ENCODE results near the gene HDGFL2.

HDGFL2 gene

DNA sequence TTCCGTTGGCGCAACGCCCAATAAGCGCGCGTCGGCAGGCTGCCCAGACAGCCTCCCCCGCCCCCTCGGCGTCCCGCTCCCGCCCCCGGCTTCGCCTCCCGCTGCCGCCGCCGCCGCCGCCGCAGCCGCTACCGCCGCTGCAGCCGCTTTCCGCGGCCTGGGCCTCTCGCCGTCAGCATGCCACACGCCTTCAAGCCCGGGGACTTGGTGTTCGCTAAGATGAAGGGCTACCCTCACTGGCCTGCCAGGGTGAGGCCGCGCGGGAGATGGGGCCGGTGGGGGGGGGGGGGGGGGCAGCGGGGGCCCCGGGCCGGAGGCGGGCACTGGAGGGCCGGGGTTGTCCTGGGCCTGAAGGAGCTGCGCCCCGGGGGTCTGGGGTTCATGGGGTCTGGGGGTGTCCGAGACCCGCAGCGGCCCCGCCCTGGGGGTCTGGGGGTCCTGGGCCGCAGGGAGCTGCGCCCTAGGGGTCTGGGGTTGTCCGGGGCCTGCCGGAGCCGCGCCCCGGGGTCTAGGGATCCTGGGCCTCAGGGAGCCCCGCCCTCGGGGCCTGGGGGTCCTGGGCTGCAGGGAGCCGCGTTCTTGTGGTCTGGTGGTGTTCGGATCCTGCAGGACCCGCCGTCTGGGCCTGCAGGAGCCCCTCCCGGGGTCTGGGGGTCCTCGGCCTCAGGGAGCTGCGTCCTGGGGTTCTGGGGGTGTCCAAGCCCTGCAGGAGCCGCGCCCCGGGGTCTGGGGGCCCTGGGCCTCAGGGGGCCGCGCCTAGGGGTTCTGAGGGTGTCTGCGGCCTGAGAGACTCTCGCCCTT lies at the start of gene HDGFL2:
HDGFL2 (plus strand) TSS at position 124 of the 801 bp plus-strand sequence; CDS start at position 178, 54 bp downstream.
- no peak for DNase-seq

DNA sequence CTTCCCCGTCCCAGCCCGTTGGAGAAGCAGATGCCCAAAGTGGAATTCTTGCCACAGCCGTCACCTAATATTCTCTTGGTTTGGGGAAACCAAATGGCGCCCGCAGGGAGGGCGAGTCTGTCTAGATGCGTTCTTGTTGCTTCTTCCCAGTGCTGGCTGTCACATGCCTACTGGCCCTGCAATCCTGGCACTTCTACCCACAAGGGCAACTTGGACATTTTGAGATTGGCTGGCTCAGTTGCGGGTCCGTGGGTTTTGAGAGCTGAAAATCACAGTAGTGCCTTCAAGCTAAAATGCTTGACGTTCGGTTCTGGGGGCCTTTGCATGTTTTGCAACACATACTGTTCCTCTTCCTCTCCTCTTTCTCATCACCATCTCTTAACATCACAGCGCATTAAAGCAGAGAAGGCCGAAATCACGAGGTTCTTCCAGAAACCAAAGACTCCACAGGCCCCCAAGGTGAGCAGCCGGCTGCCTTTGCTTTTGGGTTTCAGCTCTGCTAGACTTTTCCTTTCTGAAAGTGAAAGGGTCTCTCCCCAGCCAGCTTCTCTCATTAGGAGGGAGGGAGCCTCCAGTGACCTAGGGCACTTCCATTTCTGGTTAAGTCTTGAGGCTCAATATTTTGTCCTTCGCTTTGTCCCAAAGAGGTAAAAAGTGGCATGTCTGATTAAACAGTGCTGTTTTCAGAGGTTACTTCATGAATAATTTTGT lies 48.5 kb upstream of the HDGFL2 start:
- no peak for DNase-seq

DNA sequence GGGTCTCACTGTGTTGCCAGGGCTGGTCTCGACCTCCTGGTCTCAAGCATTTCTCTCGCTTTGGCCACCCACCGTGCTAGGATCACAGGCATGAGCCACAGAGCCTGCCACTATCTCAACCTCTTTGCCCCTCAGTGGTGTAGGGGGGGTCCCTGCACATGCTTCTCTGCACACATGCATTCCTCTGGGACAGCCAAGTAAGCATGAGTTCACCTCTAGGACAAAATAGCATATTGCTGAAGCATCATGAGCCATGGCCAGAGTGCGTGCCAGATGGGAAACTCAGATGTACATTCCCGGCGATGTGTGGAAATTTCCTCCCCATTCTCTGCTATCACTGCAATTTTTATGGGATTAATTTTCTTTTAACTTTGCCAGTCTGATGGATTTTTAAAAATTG lies 46.6 kb upstream of the HDGFL2 start:
- DNase-seq = no peak

DNA sequence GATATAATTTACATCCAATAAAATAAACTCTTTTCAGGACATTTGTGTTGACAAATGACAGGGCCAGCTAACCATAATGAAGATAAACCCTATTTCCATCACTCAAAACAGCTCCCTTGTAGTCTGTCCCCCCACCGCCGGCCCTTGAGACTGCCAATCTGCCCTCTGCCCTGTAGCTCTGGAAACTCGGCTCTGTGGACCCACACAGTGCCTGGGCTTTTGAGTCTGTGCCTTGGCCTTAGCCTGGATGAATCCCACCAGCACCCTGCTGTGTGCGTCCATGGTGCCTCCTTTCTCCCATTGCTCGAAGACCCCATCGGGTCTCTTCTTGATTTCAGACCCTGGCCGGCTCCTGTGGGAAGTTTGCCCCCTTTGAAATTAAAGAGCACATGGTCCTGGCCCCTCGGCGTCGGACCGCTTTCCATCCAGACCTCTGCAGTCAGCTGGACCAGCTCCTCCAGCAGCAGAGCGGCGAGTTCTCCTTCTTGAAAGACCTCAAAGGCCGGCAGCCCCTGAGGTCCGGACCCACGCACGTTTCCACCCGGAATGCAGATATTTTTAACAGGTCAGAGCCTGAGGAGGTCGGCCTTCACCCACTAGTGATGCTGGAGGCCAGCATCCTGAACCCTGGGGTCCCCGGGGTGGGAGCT lies 43.6 kb upstream of the HDGFL2 start:
- no peak for DNase-seq

DNA sequence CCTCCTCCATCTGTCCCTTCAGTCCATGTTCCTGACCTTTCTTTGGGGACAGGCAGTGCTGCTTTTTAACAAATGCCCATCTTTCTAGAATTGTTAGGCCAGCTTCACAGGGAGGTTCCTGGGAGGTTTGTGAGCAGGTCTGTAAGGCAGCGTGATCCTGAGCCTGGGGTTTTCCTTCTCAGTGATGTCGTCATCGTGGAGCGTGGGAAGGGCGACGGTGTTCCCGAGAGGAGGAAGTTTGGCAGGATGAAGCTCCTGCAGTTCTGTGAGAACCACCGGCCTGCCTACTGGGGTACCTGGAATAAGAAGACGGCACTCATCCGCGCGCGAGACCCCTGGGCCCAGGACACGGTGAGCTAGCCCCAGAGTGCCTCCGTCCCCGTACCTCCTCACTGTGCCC lies 42.8 kb upstream of the HDGFL2 start:
- DNase-seq = no peak

DNA sequence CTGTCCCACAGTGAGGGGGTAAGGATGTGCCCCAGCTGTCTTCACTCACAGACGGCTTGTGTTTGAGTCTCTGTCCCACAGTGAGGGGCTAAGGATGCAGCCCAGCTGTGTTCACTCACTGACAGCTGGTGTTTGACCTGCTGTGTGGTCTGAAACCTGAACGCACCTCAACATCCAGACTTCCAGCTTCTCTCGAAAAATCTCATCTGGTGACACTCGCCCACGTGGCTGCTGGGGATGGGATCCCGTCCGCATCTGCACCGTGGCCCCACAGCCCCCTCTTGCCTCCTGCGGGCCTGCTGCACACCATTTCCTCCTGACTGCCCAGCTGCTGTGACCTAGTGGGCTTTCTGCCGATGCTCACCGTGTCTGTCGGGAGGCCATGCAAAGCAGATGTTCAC lies 42.3 kb upstream of the HDGFL2 start:
- no peak for DNase-seq

DNA sequence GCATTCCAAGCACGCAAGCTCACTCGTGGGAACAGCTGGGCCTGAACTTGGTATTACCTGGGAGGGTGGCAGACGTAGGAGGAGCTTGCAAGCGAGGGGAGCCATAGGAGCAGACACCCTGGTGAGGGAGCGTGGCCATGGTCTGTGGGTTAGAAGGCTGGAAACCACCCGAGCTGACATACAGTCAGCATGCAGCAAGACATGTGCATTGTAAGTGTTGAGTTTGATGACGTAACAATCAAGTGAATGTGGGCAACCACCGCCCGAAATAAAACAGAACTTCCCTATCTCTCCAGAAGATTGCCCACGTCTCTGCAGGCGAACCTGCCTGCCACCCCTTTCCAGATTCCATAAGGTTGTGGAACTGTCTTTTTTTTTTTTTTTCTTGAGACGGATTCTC lies 41.3 kb upstream of the HDGFL2 start:
- DNase-seq = no peak

DNA sequence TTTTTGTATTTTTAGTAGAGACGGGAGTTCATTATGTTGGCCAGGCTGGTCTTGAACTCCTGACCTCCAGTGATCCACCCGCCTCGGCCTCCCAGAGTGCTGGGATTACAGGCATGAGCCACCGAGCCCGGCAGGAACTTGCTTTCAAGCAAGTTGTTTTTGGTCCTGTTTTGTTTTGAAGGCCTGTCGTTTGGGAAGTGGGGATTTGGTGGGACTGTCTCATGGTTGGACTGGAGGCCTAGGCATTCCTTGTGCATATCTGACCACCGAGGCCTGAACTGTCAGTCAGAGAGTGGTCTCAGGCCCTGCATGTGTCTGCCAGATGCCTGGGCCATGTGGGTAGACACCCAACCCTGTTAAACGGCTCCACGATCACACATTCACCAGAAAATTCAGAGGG lies 40.8 kb upstream of the HDGFL2 start:
- no peak for DNase-seq

DNA sequence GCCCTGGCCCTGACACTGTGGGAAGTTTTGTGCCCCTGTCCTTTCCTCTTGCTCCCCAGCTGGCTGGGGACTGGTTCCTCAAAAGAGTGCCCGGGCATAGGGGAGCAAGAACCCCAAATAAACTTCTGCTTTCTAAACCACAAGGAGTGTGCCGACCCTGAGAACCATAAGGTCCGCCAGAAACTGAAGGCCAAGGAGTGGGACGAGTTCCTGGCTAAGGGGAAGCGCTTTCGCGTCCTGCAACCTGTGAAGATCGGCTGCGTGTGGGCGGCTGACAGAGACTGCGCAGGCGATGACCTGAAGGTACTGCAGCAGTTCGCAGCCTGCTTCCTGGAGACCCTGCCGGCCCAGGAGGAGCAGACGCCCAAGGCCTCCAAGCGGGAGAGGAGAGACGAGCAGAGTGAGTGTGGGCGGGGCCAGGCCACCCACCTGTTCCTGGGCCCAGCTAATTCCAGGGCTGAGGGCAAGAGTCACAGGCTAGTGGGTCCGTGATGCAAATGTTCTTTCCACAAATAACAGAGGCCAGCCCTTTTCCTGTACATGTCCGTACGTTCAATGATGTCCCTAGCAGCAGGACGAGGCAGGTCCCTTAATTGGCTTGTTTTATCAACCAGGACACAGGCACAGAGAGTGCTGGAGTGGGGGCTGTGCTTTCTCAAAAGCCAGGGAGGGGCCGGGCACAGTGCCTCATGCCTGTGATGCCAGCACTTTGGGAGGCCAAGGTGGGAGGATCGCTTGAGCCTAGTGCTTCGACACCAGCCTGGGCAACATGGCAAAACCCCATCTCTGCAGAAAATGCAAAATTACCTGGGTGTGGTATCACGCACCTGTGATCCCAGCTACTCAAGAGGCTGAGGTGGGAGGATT lies 40.1 kb upstream of the HDGFL2 start:
- DNase-seq = no peak

DNA sequence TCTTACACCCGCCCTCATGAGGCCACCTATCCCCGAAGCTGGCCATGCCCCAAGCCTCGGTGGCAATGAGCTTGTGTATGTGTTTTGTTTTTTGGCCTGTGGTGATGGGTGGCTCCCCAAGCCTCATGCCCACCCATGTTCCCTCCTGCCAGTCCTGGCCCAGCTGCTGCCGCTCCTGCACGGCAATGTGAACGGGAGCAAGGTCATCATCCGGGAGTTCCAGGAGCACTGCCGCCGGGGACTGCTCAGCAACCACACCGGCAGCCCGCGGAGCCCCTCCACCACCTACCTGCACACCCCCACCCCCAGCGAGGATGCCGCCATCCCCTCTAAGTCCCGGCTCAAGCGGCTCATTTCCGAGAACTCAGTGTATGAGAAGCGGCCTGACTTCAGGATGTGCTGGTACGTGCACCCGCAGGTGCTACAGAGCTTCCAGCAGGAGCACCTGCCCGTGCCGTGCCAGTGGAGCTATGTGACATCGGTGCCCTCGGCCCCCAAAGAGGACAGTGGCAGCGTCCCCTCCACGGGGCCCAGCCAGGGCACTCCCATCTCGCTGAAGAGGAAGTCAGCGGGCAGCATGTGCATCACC lies 39.1 kb upstream of the HDGFL2 start:
- no peak for DNase-seq

DNA sequence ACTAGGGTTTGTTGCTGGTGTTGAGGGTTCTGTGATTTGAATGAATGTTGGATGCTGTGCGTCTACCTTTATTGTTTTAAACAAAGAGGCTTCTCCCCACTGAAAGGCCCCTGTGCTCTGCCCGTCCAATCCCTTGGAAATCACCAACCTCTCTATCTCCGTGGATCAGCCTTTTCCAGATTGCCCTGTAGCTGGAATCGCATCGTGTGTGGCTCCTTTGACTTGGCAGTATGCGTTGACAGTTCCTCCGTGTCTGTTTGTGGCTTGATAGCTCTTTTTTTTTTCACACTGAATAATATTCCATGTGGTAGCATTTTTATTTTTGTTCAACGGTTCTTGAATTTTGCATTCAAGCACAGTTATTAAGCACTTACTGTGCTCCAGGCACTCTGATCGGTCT lies 37.7 kb upstream of the HDGFL2 start:
- DNase-seq = no peak

DNA sequence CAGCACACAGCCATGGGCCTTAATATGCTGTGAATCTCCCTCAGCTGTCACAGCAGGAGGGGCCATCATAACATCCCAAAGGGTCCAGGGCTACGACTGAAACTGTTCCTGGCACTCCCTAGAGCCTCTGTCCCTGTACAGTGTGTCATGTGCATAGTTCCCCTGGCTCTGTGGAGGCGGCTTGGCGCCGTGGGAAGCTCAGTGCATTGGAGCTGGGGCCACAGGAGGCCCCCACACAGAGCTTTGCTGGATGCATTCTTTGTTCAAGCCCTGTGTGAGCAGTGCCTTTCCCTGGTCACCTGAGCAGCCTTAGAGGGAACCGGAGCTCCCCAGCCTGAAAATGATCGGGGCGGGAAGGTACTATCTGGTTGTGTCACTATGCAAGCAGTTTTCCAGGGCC lies 35.9 kb upstream of the HDGFL2 start:
- DNase-seq = no peak

DNA sequence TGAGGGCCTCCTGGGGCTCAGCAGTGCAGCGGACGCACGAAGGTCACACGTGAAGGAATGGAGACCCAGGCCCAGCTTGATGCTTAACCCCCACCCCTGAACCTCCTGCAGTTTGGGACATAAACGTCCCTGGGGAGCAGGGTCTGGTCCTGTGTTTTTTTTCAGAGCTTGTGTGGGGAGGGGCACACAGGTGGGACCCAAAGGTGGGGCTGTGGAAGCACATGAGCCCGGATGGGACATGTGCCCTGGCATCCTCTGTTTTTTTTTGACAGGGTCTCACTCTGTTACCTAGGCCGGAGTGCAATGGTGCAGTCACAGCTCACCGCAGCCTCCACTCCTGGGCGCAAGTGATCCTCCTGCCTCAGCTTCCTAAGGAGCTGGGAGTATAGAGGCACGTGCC lies 35.0 kb upstream of the HDGFL2 start:
- no peak for DNase-seq

DNA sequence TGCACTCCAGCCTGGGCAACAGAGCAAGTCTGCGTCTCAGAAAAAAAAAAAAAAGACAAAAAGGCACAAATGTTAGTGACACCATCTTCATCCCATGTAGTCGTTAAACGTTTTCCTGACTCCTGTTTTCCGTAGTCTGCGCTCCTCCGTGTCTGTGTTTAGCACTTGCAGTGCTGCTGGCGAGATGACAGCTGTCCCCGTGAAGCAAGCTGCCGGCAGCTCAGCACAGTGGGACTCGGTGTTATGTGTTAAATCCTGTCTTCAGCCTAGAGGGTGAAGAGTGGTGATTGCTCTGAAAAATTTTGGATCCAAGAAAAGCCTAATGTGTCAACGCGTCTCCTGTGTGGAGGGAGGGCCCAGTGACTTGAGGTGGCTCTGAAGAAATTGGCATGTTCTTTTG lies 32.9 kb upstream of the HDGFL2 start:
- no peak for DNase-seq

DNA sequence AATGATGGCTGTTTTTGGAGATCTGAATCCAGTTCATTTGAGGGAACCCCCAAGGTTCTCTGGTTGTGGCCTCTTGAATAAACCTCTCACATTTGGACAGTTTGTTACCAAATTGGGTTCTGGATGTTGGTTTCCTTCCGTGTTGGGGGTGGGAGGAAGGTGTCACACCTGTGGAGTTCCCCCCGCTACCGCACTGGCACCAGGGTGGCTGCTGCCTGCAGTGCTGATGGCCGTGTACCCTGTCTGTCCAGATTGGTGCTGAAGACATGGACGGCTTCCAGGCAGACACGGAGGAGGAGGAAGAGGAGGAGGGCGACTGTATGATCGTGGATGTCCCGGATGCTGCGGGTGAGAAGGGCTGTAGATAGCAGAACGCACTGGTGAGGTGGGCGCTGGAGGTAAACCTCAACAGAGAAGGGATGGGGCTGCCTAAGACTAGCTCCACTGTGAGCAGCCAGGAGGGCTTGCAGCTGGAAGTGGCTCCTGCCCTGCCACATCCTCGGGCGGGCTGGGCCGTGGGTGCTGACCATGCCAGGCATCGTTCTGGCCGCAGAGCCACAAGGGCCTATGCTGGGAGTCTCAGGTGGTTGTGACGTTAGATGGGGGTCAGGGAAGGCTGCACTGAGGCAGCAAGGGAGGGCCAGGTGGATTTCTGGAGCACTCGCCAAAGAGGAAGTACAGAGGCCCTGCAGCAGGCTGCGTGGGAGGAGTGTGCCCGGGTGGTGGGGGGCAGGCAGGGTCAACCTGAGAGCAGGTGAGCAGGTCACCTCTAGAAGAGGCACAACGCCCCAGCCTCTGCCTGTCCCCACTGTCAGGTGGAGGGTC lies 29.9 kb upstream of the HDGFL2 start:
- DNase-seq = no peak

DNA sequence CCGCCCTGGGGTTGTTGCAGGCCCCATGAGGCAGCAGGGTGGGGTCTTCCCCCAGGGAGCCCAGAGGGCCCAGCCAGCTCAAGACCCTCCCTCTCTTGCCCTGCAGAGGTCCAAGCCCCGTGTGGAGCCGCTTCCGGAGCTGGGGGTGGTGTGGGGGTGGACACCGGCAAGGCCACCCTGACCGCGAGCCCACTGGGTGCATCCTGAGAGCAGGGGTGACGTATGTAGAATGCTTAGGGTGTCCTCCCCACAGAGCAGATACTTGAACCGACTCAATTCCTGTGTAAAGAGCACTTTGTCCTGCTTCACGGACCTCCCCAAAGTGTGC lies 29.3 kb upstream of the HDGFL2 start:
- no peak for DNase-seq

DNA sequence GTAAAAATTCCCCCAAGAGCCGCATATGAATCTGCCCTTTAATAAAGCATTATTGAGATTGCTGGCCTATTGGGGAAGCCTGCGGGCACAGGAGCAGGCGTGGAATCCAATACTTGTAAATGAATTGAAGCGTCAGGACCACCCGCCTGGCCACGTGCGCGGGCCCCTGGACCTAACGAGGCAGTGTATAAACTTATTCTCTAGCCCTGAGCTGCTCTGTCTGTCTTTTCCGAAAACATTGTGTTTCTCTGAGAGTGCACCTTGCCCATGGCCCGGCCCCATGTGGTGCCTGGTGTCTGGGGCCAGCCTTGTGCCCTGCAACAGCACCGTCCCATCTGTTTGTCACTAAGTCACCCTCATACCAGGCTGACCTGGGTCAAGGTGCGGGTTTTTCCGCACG lies 28.9 kb upstream of the HDGFL2 start:
- no peak for DNase-seq

DNA sequence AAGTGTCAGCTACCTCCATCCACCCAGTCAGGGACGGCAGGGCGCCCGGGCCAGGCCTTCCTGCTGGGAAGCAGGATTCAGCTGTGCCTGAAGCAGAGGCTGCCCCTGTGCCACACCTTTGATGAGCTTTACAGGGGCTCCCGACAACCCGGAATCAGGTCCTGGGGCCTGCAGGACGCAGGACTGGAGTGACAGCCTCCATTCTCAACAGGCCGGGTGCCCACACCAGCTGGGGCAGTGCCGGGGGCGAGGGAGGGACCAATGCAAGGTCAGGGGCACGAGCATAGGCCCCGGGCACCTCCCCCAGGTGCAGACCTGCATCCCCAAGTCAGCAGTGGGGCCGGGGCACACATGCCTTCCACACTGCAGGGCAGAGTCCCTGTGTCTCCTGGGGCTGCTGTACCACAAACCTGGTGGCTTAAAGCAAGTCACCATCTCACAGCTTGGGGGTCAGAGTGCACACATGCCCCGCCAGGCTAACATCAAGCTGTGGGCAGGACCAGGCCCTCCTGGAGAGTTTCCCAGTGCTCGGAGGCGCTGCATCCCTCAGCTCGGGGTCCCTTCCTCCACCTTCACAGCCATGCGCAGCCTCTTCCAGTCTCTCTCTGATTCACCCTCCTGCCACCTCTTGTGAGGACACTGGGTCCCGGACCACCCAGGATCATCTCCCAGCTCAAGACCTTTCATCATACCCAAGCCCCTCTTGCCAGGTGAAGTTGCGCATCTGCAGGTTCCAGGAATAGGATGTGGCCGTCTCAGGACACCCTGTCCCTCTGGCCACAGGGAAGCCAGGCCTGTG lies 27.9 kb upstream of the HDGFL2 start:
- DNase-seq = no peak

DNA sequence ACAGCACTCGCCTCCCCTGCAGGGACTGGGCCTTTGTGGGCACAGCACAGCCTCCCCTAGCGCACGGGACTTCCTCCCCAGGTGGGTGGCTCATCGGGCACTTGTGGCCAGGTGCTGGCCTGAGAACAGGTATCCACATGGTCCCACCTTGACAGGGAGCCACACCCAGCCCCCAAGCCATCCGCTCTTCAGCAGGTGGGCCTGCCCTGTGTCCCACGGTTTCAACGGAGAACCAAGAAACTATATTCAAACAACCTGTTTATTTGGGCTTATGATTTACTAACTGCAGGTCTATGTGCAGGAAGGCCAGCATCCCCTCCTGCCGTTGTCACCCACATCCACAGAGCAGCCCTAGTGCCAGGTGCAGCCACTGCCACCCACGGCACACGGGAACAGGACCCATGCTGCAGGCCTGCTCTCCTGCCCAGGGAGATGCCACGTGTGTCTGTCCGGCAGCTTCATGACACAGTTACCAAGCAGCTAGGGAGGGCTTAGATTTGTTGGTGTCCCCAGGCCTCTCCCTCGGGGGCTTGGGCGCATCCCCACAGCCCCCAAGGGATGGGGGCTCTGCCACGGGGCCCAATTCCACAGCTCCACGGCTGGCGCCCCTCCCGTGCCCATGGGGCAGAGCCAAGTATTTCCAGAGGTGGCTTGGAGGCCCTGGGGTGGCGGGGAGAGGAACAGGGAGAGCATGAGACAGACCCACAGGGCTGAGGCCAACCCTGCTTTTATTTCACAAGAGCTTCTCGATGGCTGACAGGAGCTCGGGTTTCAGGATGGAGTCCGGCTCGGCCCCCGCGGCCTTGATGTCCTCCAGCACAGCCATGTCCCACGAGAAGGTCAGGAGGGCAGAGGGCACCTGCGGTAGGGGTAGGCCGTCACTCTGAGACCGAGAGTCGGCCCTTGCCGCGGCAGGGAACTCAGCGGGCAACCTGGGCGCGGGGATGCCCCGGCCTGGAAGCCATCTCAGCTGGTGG lies 27.0 kb upstream of the HDGFL2 start:
- no peak for DNase-seq

Measured in activated CD4-positive, alpha-beta T cell treated with anti-CD3 and anti-CD28 coated beads, Interleukin-10, Interleukin-2, amounts not matched to agents 100 ng/mL and 50 ng/mL, durations not matched to agents 16 hours and 8 hours (primary cell).